Stimulated activated CD4-positive, alpha-beta T cell treated with anti-CD3 and anti-CD28 coated beads, TNF-alpha, amount 100 ng/mL, for 48 hours (primary cell): ENCODE data around the gene TUBB4B.

ENCODE experiments used
- DNase-seq, 3 donors: peaks; one replicate each; pipeline ENCODE4 v3.0.0-alpha.2; 2020; ENCODE audit warnings: low read depth in 3 of 3

Gene TUBB4B

DNA sequence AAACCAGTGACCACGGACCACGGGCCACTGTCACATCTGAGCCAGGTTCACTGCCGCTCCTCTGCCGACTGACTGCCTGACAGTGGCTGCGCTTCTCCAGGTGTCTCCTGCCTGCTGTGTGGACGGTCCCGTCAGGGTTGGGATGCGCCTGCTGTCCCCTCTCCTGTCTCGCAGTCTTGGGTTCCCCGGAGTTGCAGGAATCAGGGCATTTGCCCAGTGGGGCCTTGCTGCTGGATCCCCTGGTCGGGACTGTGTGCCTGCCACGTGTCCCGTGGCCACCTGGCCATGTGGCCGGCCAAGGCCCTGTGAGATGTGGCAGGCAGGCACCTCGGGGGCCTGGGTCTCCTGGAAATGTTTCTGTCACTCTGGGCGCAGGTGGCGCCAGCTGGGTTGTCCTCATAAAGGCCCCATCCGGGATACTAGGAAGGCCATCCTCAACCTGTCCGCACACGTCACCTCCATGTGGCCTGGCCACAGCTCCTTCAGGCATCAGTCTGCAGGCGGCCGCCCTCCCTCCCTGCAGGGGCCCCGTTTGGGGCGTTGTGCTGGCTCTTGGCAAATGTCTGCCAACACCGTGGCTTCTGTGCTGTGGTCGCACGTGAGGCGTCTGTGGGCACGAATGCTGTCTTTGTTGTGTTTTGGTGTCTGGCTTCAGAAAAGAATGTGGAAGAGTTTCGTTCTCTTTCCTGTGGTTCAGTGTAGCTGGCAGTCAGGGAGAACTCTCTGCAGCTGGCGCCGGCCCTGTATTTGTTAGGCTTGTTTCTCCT lies 30.0 kb downstream of the TUBB4B start:
- DNase-seq, result no peak

DNA sequence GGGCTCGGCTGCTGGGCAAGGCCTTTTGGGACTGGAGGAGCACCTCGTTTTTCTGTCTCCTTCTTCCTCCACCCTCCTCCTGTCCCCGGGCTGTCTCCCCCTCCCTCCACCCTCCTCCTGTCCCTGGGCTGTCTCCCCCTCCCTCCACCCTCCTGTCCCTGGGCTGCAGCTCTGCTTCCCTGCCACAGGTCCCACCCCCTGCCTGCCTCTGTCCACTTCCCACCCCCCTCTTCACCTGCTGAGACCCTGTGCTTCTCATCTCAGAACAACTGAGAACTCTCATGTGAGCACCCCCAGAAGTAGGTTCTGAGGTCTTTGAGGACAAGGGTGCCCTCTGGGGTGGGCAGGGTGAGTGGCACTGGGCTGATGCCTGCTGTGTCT lies 30.6 kb downstream of the TUBB4B start:
- DNase-seq, result no peak

DNA sequence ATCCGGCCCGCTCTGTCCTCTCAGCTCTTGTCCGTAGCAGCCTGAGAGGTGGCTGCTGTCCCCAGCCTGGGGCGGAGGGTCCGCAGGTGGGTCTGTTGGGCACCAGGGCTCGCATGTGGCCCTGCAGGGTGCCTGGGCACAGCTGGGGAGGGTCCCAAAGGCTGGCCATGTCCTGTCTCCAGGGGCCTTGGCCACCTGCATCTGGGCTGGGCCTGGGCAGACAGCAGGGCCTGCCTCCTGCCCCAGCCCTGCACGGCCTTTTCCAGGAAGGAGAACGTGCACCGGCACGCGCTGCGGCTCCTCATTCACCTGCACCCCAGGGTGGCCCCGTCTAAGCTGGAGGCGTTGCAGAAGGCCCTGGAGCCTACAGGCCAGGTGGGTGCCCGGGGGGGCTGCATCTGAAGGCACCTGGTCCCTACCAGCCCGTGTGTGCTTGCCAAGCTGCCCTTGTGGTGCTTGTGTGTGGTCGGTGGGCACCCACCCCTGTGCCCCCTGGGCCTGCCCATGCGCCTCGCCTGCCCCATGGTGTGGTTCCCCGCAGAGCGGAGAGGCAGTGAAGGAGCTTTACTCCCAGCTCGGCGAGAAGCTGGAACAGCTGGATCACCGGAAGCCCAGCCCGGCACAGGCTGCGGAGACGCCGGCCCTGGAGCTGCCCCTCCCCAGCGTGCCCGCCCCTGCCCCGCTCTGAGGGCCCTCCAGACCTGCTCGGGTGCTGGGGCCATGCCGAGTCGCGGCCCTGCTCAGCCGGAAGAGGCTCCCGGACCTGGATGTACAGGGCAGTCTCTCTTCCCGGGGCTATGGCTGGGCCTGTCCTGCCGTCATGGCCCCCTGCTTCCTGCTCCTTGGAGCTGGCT lies 31.4 kb downstream of the TUBB4B start:
- no peak for DNase-seq

DNA sequence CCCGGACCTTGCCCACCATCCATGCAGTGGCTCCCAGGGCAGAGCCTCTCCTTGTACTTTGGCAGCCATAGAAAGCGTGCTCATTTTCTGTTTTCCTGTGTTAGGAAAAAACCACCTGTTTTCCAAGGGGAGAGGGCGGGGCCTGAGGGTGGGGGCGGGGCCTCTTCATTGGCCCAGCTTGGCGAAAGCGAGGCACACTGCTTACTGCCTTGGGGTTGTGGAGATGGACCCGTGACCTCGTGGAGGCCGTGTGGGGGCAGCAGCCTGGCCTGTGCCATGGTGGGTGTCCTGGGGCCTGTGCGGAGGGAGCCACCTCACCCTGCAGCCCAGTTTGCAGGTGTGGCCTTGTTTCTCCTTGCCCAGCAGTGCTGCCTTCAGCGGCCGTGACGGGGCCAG lies 32.0 kb downstream of the TUBB4B start:
- no peak for DNase-seq

DNA sequence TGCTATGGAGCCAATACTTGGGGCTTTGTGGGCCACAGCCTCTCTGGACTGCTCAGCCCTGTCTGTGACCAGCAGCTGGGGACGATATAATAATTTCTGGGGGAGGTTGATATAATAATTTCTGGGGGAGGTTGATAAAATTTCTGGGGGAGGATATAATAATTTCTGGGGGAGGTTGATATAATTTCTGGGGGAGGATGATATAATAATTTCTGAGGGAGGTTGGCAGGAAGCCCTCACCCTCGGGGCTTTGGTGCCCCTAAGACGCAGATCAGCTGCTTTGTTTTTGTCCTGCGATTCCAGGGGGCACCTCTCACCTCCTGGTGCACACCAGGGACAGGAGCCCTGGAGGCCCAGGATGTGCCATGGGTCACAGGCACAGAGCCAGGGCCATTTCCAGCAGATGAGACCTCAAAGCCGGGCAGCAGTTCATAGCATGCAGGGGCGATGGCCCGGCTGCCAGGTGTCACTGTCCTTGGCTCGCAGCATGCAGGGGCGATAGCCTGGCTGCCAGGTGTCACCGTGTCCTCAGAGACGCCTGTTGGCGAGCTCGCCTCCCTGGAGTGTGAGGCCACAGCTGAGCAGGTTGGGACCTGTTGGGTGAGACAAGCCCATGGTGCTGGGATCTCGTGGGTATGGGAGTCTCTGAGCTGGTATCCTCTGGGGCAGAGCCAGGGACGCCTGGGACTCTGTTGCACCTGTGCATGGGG lies 32.7 kb downstream of the TUBB4B start:
- no peak for DNase-seq

DNA sequence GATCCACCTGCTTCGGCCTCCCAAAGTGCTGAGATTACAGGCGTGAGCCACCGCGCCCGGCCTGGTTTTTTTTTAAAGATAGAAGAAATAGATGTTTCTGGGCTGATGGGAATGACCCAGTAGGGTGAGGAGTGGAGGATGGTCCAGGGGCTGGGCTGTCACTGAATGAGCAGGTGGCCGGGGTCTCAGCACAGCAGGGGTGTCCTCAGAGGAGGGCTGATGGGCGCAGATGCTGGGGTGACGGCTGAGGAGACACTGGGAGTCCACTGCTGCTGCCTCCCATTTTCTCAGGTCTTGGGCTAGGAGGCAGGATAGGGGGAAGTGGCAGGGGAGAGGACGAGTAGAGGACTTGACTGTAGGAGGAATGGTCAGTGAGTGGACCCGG lies 34.1 kb downstream of the TUBB4B start:
- no peak for DNase-seq

DNA sequence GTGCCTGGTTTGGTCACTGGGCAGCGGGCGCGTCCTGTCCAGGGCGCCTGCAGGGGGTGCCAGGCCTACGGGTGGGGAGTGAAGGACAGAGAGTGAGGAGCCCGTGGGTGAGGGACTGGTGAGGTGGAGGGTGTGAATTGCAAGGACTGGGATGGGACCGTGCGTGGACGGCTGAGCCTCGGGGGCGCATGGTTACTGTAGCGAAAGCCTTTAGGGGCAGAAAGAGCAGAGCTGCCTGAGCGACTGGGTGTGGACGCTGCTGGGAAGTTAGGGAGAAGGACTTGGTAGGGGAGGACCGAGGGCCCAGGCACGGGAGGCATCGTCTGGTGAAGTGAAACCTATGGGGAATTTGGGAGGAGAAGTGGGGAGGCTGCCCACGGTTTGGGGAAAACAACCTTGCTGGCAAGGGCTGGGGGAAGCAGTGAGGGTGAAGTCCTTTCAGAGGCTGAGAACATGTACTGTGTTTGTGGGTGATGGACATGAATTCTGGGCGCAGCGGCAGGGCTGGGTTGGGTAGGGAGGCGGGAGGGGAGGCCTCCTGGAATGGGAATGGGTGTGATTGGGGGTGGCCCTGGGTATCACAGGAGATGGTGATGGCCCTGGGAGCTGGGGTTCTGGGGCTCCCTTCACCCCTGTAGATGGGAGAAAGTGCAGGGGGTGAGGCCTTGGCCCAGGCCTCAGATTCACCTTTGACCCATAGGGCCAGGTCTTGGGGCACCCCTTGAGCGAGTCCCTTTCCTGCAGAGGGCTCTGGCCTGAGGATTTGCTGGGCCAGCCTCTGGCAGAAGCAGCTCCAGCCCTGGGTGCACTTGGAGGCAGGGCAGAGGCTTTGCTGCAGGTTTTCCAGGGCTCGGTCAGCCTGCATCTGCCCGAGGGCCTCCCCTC lies 34.7 kb downstream of the TUBB4B start:
- DNase-seq, result no peak

DNA sequence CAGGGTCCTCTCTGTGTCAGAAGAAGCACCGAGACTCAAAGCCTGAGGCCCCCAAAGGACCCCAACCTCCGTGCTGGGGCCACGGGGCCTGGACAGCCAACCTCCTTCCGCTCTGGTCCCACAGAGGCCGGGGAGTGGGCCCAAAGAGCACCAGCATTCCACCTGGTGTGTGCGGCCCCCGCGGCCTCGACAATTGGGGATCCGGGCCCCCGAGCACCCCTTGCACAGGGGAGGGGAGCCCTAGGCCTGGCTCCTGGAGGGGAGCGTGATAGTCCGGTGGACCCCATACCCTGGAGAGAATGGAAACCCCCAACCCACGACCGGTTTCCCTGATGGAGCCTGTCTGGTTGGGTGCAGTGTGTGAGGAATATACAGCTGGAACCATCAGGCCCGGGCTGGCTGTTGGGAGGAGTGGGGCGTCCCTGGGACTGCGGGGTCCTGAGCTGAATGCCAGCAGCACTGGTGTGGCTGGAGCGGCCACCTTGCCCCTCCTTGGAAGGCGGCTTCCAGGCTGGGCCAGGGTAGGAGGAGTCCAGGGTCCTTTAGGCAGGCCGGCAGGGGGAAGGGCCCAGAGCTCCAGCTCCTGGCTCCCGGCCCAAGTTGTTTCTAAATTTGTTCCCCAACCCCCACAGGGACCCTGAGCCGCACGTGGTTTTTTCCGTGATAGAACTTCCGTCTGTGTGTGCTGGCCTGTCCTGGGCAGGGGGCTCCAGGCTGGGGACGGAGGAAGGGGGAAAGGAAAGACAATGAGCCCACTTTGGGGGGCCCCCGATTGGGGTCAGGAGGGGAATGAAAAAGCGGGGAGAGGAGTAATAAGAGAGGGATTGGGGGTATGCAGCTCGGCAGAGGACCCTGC lies 35.6 kb downstream of the TUBB4B start:
- DNase-seq, result no peak

DNA sequence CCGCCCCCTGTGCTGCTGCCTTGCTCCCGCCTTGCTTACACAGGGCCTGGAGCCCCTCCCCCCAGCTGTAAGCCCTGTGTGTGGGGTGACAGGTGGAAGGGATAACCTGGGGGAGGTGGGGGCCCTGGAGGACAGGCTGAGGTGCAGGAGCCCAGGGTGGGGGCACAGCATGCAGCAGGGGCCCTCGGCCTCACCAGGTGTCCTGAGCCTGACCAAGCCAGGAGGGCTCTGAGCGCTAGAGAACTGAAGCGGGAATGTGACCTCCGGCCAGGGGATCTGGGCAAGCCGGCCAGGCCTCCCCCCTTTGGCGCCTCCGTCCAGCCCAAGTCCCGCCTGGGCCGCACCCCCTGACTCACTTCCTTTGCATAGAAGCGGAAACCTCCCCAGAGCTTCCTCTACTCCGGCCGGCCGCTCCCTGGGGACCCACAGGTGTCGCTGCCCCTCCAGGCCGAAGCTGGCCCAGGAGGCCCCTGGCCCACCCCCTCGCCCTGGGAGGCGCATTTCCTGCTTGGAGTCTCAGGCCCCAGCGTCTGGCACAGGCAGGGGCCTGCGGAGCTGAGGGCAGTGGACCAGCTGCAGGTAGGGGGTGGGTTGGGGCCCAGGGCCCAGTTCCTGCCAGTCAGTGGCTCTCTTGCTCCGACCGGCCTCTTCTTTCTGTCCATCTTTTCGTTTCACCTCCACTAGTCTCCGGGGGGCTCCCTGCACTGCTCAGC lies 36.4 kb downstream of the TUBB4B start, which contains the start of gene TOR4A:
TOR4A (plus strand) TSS at position 398 of the 713 bp plus-strand sequence. CDS start 964 bp downstream, outside the sequence.
- no peak for DNase-seq

DNA sequence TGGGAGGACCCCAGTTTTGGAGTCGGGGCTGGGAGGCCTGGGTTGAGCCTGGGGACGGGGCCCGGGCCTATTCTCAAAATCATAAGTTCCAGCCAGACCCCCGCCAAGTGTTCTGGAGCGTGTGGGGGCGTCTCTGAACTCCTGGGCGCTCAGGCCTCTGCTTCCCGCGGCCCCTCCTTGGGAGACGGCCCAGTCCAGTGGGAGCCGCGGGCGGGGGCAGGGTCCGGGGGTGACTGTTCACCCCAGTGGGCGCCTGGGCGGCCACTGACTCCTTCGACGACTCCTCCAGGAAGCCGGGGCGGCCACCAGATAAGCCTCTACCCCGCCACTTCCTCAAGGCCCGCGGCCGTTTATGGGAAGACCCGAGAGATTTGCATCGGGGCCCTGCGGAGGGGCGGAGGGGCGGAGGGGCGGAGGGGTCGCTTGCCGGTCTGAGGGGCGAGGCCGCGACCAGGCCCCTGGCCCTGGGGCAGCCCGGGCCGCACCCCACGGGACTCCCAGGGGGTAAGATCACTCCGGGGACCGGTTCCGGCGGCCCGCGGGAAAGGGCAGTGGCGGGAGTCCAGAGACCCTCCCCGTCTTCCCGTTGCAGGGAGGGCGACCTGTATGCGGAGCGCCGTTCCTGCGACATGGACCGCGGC lies 37.1 kb downstream of the TUBB4B start:
- no peak for DNase-seq

DNA sequence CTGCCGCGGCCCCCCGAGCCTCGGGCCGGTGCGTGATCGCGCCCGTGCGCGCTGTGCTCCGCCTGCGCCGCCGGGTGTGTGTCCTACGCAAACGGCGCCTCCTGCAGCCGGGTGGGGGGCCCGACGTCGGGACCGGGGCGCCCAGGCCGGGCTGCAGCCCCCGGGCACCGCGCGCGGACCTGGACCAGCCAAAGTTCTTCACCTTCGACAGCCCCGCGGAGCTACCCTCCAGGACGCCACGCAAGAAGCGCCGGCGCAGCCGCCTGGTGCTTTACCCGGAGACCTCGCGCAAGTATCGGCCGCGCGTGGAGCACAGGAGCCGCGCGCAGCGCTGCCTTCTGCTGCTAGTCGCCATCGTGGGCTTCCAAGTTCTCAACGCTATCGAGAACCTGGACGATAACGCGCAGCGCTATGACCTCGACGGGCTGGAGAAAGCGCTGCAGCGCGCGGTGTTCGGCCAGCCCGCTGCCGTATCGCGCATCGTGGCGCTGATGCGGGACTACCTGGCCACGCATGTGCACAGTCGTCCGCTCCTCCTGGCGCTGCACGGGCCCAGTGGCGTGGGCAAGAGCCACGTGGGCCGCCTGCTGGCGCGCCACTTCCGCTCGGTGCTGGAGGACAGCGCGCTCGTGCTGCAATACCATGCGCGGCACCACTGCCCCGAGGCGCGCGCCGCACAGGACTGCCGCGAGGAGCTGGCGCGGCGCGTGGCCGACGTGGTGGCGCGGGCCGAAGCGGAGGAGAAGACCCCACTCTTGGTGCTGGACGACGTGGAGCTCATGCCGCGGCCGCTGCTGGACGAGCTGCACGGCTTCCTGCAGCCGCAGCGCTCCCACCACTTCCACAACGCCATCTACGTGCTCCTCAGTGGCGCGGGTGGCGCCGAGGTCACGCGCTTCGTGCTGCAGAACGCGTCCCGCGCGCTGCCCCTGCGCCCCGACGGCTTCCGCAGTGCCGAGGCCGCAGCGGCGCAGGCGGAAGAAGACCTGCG lies 37.9 kb downstream of the TUBB4B start:
- DNase-seq, result no peak

DNA sequence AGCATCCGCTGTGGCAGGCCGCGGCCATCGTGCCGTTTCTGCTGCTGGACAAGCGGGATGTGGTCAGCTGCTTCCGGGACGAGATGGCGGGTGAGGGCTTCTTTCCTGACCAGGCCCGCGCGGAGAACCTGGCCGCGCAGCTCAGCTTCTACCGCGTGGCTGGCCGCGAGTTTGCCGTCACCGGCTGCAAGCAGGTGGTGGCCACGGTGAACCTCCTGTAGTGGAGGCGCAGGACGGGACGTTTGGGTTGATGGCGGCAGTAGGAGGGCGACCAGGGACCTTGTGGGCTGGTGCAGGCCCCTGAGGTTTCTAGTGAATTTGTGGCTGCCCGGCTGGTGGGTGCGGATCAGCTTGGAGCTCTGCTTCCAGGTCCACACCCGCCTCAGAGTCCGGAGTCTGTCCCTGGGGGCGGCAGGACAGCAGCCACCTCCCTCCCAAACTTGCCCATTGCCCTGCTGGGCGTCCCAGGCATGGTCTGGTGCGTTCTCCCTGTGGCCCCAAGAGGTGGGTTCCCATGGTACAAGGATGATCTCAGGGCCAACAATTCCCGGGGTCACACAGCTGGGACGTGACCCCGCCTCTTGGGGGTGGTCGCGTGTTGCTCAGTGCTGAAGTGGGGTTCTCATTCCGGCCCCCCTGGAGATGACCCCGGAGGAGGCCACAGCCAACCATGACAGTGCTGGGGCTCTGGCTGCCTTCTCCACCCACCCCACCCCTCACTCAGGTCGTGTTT lies 38.8 kb downstream of the TUBB4B start:
- DNase-seq, result no peak

DNA sequence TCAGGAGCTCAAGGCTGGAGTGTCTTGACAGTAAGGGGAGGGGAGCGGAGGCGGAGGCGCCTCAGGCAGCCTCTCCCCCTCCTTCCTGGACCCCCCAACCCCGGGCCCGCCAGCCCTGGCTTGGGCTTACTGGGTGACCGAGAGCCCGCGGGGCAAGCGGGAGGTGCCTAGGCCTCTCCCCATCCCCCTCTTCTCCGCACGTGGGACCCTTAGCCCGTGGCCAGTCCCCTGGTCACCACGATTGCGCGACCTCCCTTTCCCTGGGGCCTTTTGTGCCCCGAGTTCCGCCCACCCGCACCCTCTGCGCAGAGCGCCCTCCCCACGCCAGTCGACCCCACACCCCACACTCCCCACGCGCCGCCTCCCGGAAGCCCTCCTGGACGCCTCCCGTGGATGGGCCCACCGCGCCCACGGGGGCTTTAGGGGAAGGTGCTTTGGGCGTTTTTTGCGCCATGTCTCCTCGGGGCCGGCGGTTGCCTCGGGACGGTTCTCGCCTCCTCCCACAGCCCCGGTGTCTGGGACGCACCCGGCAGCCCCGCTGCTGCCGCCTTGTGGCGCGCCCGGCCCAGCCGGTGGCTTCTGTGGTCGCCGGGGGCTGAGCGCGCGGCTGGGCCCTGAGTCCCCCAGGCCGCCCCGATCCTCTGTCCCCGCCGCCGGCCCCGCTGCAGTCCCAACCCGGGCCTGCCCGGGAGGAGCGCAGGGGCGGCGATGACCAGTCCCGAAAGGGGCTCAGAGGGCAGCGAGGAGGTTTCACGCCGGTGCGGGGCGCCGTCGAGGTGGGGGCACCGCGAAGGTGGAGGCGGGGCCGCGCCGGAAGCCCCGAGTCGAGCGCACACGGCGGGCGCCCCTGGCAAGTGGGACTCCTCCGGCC lies 39.6 kb downstream of the TUBB4B start:
- DNase-seq, result no peak

DNA sequence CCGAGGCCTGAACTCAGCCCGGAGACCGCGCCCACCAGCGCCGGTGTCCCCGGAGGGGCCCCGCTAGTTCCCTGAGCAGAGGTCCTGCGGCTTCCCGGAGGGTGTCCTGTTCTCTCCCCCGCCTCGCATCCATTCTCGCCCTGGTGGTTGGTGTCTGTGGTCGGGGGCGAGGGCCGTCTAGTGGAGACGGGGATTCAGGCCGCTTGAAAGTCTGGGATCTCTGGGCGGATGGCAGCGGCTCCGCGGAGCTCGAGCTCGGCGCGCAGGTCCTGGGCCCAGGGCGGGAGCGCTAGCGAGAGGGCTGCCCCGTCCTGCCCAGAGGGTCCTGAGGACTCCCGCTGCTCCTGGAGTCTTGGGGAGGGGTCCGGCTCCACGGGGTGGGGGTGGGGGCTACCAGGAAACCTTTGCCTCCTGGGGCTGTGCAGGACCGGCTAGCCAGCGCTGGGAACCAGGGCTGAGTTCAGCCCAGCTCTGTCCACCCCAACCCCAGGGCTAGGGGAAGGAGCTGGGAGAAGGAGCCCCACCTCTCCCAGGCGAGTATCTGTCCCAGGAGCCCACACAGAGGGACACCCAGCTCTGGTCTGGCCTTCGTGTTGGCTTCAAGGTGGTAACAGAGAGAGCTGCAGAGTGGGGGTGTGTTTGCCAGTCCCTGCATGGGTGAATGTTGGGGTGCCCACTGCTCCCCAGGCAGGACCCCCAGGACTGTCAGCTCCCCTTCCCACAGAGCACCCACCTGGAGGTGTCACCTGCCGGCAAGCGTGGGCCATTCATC lies 40.4 kb downstream of the TUBB4B start:
- DNase-seq, result no peak

DNA sequence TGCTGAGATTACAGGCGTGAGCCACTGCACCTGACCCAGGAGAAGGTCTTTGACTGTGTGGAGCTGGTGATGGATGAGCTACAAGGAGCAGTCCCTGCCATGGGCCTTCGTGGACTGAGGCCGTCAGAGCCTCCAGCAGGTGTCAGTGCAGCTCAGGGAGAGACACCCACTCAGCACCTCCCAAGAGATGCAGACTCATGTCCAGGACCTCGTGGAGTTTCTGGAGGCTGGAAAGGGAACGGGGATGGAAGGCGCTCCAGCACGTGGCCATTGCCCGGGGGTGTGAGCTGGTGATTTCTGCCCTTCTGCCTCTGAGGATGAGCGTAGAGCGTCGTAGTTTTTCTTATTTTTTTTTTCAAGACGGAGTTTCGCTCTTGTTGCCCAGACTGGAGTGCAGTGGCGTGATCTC lies 45.9 kb downstream of the TUBB4B start:
- no peak for DNase-seq

DNA sequence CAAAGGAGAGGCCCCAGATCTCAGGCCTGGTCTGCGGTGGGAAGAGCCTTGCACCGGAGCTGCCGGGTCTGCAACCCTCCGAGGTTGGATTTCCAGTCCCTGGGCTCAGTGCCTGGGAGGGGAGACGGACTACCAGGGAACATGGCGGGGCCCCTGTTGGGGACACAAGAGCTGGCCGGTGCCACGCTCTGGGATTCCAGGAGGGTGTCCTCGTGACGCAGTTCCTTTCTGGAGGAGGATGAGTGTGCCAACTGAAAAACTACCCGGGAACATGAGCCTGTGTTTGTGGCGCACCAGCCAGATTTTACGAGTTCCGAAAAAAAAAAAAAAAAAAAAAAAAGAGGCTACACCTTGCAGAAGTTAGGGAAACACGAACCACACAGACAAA lies 52.0 kb downstream of the TUBB4B start:
- no peak for DNase-seq
